GM19025 (cell line): ENCODE results near the gene ZNF697.
"Not testable (repeated sequence)": the region's sequence is repeated elsewhere in the genome, so short reads cannot be mapped to it uniquely, and the experiment has no call there.

Source experiments
- ATAC-seq: cut with Tn5 transposase; IDR thresholded peaks from one replicate; pipeline ENCODE4 v1.9.1; 2021; ENCODE audit warnings: mild to moderate bottlenecking, low read depth, moderate library complexity; ENCODE audit not compliant: unreplicated experiment

Gene ZNF697

DNA sequence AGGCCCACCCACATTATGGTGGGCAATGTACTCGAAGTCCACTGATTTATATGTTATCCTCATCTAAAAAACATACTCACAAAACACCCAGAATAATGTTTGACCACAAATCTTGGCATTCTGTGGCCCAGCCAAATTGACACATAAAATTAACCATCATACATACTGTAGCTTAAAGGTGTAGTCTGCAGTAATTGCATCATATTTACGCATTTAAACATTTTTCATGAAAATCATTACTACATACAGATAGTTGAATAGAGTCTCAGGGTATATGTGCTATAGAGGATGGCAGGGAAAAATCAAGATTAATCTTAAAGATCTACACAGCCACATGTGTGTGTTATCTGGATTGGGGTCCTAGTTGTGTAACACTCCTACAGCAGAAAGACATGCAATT is 14.5 kb downstream of the ZNF697 start:
- ATAC-seq = no peak

DNA sequence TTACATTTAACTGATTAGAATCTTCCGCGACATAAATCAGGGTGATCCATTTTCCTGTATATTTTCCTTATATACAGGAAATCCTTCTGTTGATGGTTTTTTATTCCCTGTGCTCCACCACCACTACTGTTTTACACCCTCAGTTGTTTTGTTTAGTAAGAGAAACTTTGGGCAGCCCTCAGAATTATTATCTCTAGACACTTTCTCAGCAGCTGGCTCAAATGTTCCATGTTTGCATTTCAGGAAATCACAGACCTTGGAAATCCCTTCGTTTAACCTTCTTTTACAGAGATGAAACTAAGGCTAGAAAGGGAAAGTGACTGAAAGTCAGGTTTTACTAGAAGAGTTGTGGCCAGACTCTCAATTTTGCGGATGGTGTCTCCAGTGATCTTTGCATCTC is 15.2 kb downstream of the ZNF697 start:
- ATAC-seq = no peak

DNA sequence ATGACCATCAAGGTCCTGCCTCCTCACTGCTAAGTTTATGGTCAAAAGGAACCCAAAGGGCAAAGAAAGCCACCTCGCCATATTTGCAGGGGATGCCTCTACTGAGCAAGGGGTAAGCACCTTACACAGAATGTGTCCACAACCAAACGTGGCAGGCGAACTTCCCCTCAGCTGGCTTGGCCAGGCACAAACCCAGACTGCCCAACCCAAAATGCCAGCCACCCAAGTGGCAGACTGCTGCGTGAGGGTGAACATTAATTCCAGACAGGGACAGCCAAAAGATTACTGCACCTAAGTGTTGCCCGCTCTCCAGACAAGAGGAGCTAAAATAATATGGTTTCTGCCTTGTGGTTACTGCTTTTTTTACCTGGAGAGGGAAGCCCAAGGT is 16.0 kb downstream of the ZNF697 start:
- no peak for ATAC-seq

DNA sequence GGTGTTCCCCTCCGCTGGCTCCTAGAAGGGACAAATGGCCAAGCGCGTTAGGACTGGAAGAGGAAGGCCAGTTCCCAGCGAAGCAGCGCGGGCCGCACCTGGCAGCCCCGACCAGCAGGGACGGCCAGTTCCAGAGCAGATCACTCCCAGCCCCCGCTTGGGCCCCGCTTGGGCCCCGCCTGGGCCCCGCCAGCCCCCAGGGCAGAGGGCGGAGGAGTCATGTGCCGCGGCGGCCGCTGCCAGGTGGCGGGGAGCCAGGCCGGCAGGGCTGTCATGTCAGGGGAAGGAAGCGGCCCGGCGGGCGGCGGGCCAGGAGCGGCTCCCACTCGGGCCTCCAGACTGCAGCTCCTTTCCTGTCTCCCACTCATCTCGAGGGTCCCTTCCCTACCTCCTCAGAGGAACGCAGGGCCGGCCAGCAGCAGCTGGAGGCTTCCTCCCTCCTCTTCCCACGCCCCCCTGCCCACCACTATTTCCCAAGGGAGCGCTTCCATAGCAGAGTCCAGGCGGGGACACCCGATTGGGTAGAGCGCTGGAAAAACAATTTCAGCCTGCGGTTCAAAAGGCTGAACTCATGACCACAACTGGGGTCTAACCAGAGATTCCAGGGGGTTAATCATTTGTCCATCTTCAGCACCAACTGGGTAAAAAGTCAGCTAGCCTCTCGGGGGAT is 16.5 kb downstream of the ZNF697 start:
- no peak for ATAC-seq

DNA sequence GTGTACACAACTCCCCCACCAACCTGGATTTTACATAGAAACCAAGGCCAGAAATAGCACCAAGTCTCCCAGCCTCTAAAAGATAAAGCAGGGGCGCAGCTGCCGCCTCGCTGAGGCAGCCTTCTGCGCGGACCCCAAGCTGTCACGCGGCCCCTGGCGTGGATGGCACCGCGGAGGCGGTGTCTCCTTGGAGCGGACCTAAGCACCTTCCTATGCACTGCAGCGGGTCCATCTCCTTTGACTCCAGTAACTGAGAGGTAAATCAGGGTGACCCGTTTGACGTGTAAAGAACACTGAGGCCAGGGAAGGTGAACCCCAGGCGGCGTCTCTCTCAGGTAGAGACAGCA is 17.0 kb downstream of the ZNF697 start:
- ATAC-seq = no peak

DNA sequence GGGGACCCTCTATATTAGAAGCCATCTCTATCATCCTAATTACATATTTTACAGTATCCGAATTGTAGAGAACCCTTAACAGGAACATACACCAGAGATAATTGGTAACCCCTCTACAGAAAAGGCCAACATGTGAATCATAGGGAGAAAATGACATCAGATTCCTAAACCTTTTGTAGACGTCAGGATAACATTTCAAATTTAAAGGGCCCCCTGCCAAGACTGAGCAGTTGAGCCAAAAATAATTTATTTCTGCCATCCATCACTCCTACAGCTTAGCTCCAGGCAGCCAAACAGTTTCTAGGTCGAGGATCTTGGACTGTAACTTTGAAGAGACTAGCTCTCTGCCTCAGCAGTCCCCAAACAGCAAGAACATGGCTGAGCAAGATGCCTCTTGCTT is 21.2 kb downstream of the ZNF697 start:
- ATAC-seq = no peak

DNA sequence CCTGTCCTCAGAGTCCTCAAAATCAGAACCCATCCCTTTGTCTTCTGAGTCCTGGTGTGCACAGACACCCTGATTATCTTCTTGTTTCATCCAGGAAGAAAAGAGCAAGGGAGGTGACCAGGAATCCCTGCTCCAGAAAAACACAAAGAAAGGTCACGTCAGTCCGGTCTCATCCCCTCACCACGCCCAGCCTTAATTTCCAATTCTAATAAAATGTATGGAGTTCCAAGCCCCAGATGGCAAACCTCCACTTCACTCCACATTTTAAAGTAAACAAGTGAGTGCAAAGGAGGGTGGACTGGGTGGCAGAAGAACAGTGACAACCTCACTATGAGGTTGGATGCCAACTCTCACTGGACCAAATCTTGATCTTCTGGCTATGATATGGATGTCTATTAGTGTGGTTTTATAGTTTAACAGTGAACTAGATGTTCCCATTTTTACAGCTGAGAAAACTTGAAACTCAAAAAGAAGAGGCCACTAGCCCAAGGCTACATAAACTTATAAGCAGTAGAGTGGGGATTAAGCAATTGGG is 22.0 kb downstream of the ZNF697 start:
- ATAC-seq = no peak

DNA sequence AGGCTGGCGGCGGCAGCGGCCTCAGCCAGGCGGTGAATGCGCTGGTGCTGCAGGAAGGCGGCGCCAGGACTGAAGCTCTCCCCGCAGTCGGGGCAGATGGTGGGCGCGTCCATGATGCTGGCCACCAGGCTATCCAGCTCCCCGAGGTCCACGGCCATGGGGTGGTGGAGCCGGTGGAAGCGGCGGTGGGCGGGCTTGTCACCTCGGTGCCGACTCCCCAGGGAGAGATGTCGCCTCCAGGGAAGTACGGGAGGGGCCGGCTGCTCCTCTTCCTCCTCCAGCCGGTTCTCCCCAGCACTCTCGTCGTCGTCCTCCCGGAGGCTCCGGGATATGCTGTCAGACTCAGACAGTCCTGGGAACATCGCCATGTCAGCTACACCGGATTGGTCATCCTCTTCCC is 24.4 kb downstream of the ZNF697 start:
- no peak for ATAC-seq

DNA sequence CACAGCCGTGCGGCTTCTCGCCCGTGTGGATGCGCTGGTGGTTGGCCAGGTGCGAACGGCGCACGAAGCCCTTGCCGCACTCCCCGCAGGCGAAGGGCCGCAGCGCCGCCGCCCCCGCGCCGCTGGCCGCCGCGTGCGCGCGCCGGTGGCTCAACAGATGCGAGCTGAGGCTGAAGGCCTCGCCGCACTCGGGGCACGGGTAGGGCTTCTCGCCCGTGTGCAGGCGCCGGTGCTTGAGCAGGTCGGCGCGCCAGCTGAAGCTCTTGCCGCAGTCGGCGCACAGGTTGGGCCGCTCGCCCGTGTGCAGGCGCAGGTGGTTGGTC is 24.9 kb downstream of the ZNF697 start:
- ATAC-seq = no peak

DNA sequence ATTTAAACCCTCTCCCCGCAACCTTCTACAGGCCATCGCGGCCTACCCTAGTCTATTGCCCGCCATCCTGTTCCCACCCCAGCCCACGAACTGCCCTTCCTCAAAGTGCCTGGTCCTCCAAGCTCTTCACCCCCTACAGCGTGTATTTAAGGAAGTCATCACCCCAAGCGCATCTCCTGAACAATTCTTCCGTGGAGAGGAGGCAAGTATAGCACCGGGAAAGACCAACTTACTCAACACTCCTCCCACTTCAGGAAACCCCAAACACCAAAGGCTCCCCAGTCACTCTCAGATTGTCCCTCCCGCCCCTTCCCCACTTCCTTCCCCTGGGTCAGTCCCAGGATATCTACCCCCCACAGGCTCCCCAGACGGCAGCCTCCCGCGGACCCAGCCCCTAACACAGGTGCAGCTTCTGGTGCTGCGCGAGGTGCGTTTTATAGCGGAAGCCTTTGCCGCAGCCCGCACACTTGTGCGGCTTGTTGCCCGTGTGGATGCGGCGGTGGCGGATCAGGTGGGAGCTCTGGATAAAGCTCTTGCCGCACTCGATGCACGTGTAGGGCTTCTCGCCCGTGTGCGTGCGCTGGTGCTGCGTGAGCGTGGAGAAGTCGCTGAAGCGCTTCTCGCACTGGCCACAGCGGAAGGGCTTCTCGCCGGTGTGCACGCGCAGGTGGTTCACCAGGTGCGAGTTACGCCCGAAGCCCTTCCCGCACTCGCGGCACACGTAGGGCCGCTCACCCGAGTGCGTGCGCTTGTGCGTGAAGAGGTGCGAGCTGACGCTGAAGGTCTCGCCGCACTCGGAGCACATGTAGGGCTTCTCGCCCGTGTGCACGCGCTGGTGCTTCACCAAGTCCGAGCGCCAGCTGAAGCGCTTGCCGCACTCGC is 25.5 kb downstream of the ZNF697 start:
- no peak for ATAC-seq

DNA sequence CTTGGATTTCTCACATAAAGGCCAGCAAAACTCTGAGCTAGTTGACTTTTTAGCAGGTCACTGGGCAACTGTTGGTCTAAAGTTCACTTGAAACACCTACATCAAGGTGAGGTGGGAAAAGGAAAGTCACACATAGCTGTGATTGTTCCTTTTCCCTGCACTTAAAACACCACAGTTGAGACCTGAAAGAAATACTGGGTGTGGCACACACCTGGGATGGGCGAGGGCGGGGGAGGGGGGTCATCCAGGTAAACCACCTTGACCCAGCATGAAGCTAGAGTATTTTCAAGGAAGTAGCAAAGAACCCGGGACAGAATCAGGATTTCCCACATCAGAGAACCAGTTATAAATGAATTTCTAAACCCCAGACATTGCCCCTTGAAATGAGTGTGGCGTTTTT is 26.4 kb downstream of the ZNF697 start:
- ATAC-seq = no peak

DNA sequence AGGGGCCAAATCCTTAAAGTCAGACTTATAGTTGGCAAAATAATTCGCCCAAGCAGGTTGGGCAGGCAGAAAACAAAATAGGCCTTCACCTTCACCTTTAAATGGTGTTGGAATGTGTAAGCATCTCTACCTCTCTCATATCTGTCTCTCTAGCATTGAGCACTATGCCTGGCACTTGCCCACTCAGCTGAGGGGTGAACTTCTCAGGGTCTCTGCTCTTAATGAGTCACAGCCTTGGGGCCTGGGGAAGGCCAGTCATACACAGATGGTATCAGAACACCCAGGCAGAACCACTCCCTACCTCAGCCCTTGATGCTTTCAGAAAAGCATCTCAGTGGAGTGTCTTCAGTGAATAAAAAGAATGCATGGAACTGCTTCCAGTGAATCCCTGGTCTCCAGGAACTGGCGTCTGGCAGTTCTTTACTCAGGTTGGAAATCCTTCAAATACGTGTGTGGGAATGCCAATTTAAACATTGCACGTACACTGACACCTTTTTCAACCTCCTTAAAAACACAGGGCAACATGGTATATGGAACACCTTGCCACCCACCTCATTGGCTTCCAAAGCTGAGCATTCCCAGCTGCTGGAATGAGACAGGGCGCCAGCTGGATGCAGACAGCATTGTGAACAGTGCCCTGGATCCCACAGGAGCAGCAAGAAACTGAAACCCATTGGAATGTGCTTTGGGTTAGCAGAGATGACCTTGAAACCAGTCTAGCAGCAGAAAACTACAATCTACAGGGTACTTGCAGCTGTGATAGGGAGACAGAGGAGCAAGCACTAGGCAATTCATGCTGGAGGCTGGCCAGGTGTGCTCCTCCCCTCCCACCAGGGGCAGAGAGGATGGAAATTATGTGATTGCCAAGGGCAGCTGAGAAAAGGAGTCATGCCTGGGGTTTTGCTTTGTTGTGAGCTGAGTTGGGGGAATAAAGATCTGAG is 30.0 kb downstream of the ZNF697 start:
- no peak for ATAC-seq

DNA sequence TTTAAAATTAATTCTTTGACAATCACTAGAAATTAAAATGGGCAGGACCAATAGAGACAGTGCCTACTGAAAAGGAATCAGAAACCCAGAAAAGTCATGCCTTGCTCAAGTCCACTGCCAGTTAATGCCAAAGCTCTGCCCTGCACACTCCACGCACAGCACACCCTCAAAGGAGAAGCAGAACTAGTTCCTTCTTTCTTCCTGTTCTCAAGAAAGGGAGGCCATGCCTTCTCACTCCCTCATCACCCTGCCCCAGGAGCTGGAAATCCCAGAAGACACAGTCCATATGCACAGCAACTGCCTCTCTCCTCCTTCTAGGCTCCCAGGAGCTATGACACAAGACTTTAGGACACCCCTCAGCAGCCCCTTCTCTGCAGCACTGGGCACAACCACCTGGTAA is 31.3 kb downstream of the ZNF697 start:
- not testable (repeated sequence) for ATAC-seq

DNA sequence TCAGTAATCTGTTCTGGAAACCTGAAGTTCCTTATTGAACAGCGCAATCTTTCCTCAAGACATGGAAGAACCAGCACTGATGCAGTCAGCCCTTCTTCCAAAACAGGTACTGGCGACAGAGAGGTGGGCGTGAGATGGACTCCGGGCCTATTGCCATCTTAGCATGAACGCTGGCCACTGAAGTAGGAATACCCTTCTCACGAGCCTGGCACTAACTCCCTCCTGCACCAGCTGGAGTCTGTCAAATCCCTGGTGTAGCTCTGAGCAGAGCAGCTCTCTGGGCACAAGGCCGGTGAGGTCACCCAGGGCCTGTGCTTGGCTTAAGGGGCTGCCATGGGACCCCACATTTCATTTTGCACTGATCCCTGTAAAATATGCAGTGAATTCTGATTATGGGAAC is 33.0 kb downstream of the ZNF697 start:
- ATAC-seq = not testable (repeated sequence)

DNA sequence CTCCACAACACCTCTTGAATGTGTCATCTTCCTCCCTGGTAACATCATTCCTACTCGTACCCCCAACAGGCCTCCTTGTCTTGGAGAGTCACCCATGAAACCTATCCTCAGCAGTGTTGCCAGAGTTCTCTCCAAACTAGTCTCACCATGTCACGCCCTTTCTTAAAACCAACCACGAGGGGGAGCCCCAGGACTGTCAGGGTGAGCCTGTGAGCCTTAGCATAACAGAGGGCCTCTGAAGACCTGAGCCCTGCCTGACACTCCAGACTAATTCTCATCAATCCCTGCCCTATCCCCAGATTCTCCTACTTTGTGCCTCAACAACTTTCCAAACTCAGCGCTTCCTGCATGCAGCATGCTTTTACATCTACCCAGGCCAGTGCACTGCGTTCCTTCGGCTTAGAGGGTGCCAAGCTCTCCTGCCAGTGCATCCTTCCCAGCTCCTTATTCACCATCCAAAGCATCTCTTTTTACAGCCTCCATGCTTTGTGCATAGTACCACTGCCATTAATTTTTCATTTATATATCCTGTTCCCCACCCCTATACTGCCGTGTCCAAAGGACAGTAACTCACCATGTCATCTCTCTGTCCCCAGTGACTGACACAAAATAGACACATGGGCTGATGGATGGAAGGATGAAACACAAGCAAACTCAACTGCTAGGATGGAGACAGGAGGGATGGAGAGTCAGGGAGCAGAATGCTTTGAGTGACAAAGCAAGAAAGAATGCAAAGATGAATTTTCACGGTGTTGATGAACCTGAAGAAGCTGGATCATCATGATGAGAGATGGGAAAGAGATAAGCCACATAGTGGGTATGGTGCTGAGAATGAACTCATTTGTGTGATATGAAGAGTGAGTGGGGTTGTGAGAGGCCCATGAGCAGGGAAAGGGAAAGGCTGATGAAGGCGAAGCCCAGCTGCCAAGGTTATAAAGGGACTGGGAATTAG is 34.0 kb downstream of the ZNF697 start:
- ATAC-seq = peak; percentile 71

DNA sequence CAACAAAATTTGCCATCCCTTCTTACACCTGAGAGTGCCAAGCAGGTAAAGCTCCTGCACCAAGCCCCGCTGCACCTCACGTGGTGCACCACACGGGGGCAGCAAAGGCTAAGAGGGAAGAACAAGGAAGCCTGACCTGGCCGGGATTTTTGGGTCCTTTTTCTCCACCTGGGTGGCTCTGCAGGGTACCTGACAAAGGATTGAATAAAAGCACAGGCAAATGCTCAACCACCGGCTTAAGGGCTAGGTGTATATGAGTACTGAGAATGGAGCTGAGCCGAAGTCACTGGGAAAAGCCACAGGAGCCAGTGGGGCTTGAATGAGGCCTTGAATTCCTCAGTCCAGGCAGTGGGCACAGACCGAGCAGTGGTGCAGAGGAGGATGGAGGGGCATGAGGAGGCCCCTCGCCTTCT is 36.4 kb downstream of the ZNF697 start:
- ATAC-seq = no peak

DNA sequence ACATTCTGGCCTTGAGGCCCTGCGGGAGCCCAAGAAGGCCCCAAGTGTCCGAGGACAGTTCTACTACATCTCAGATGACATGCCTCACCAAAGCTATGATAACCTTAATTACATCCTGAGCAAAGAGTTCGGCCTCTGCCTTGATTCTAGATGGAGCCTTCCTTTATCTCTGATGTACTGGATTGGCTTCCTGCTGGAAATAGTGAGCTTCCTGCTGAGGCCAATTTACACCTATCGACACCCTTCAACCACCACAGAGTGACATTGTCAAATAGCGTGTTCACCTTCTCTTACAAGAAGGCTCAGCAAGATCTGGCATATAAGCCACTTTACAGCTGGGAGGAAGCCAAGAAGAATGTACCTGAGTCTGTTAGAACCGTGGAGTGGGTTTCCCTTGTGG is 39.2 kb downstream of the ZNF697 start:
- ATAC-seq = not testable (repeated sequence)

DNA sequence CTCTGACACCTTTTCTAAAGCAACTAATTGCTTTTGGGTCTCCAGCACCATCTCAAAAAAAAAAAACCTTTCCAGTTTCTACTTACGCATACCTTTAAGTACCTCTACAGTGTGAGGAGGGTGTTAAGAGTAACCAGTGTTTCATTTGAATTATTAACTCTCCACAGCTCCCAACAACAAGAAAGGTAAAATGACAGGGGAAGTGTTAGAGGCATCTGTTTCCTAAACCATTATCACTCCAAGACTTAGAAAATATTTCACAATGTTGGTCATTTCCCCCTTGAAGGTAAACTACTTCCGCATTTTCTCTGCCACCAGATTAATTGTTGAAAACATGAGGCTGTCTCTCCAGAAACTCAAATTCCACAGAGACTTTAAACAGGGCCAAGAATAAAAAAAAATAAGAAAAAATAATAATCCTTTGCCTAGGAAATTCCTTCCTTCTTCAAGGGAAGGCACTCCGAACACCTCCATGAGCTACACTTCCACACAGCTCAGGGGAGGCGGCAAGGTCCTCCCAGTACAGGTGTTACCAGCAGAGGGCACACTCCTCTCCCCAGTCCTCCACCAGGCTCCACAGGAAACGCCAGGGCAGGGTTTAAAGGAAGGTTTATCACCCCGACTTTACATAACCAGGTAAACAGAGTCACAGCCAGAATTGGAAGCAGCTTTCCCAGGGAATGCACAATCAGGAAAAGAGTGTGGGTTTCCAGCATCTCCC is 40.8 kb downstream of the ZNF697 start:
- not testable (repeated sequence) for ATAC-seq

DNA sequence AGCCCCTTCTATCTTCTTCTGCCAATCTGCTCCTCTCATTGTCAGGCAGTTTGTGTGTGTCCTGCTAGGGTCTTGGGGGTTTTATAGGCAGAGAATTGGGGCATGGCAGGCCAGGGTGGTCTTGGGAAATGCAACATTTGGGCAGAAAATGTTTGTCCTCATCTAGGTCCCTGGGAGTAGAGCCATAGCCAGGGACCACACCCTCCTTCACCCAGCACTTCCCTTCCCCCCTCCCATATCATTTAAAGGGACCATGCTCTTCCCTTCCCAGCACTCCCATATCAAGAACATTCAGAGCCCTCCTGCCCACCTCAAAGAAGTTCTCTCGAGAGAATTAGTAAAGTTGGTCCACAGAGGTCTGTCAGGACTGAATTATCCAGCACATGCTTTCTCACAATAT is 41.7 kb downstream of the ZNF697 start:
- no peak for ATAC-seq
